ENCODE measurements around the gene CCNG2. TPM values are rescaled to one million over a fixed set of nuclear protein-coding genes. Genes with fewer than 3 reads are reported as not detected.

The CCNG2 gene
- total and polyA plus RNA-seq, 10 donors = 20.2 to 106 (median 58.0) TPM

GRCh38 chr4:77177199-77177598 is 20.2 kb downstream of the CCNG2 start:
- Histone ChIP-seq H3K9me3 (no peaks in the 10 kb centered on the region), H3K27me3 (replicated peaks in 1 of 7) (no peaks in the 10 kb centered on the region), H3K4me1 (no peaks in the 10 kb centered on the region), H3K4me3 (no peak overlapping the region), H3K27ac (no peak overlapping the region), H3K36me3 (no peaks in the 10 kb centered on the region)
- WGBS, 5 donors = 76 to 92% (median 81%) methylated on average over 3 of the region's 3 CpGs
- intact Hi-C loops (cut with DNase I; ENCODE audit: low total_unique reads) = no loop called here
- no peak for TF ChIP-seq CTCF (IDR thresholded peaks at IDR 0.05 in 8 of 11, conservative IDR thresholded peaks at IDR 0.05 in 3 of 11)
- no peak for TF ChIP-seq POLR2A (IDR thresholded peaks at IDR 0.05)
- TF ChIP-seq POLR2AphosphoS5 (IDR thresholded peaks at IDR 0.05) = no peak
- DNase-seq = no peak

- no peaks in the 10 kb centered on the region for H3K9me3 ChIP-seq
Observed at GRCh38 chr4:77178560-77178959, 21.6 kb downstream of the CCNG2 start.

GRCh38 chr4:77179519-77179918 is 22.5 kb downstream of the CCNG2 start:
- Histone ChIP-seq H3K4me1 (no peaks in the 10 kb centered on the region), H3K4me3 (no peak overlapping the region), H3K36me3 (no peaks in the 10 kb centered on the region), H3K27me3 (replicated peaks in 1 of 7) (no peaks in the 10 kb centered on the region), H3K27ac (no peak overlapping the region), H3K9me3 (no peaks in the 10 kb centered on the region)
- intact Hi-C loops (cut with DNase I; ENCODE audit: low total_unique reads) = no loop called here
- TF ChIP-seq CTCF (IDR thresholded peaks at IDR 0.05 in 8 of 11, conservative IDR thresholded peaks at IDR 0.05 in 3 of 11) (no peak), POLR2AphosphoS5 (IDR thresholded peaks at IDR 0.05) (no peak), POLR2A (IDR thresholded peaks at IDR 0.05) (no peak)
- no peak for DNase-seq

More at GRCh38 chr4:77178560-77178959, 21.6 kb downstream of the CCNG2 start:
- TF ChIP-seq POLR2AphosphoS5 (IDR thresholded peaks at IDR 0.05) = no peak
- TF ChIP-seq POLR2A (IDR thresholded peaks at IDR 0.05) = no peak
- TF ChIP-seq CTCF (IDR thresholded peaks at IDR 0.05 in 8 of 11, conservative IDR thresholded peaks at IDR 0.05 in 3 of 11) = no peak
- 72 to 100% (median 93%) methylated on average over 2 of the region's 2 CpGs for WGBS, 5 donors
- intact Hi-C loops (cut with DNase I; ENCODE audit: low total_unique reads) = no loop called here
- Histone ChIP-seq H3K27me3 (replicated peaks in 1 of 7) (no peaks in the 10 kb centered on the region), H3K4me1 (no peaks in the 10 kb centered on the region), H3K36me3 (no peaks in the 10 kb centered on the region), H3K4me3 (no peak overlapping the region), H3K27ac (no peak overlapping the region)
- DNase-seq = no peak

GRCh38 chr4:77181720-77182119 is 24.7 kb downstream of the CCNG2 start:
- no peaks in the 10 kb centered on the region for H3K27me3 ChIP-seq (replicated peaks in 1 of 7)
- no peaks in the 10 kb centered on the region for H3K36me3 ChIP-seq
- intact Hi-C loops (cut with DNase I; ENCODE audit: low total_unique reads) = no loop called here
- no peaks in the 10 kb centered on the region for H3K9me3 ChIP-seq
- no peak for TF ChIP-seq CTCF (IDR thresholded peaks at IDR 0.05 in 8 of 11, conservative IDR thresholded peaks at IDR 0.05 in 3 of 11)
- no peak for TF ChIP-seq POLR2AphosphoS5 (IDR thresholded peaks at IDR 0.05)
- no peak for TF ChIP-seq POLR2A (IDR thresholded peaks at IDR 0.05)
- no peak overlapping the region for H3K4me3 ChIP-seq
- no peak overlapping the region for H3K27ac ChIP-seq
- H3K4me1 ChIP-seq = no peaks in the 10 kb centered on the region
- no peak for DNase-seq
- 79 to 95% (median 87%) methylated on average over 4 of the region's 4 CpGs for WGBS, 5 donors
